ENCODE results near the gene RGS2.

DNA sequence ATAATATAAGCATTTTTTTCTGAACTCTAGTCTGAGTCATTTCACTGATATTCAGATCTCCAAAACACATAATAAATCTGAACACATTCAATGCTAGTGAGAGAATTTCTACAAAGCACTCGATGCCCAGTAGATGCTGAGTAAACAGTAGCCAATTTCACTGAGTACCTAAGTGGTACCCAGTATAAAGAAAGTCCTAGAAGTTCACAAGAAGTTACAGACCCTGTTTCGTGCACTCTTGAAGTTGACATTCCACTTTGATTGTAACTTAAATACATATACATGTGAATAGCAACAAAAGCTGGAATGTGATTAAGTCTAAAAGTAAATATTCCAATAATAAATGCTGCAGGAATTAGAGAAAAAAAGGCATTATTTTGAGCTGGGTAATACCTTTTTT is 33.2 kb upstream of the RGS2 start:
- TF ChIP-seq, protein P1, sequence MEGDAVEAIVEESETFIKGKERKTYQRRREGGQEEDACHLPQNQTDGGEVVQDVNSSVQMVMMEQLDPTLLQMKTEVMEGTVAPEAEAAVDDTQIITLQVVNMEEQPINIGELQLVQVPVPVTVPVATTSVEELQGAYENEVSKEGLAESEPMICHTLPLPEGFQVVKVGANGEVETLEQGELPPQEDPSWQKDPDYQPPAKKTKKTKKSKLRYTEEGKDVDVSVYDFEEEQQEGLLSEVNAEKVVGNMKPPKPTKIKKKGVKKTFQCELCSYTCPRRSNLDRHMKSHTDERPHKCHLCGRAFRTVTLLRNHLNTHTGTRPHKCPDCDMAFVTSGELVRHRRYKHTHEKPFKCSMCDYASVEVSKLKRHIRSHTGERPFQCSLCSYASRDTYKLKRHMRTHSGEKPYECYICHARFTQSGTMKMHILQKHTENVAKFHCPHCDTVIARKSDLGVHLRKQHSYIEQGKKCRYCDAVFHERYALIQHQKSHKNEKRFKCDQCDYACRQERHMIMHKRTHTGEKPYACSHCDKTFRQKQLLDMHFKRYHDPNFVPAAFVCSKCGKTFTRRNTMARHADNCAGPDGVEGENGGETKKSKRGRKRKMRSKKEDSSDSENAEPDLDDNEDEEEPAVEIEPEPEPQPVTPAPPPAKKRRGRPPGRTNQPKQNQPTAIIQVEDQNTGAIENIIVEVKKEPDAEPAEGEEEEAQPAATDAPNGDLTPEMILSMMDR (IDR thresholded peaks at IDR 0.05), result no peak
- TF ChIP-seq ZFX (IDR thresholded peaks at IDR 0.05; ENCODE audit: borderline replicate concordance), result no peak

All from 22Rv1 (cell line).